Loucy (cell line): ENCODE data around the gene DEPDC5.

ENCODE experiments used
- H2AFZ ChIP-seq: fragments of 200-600 bp; sonication (generic); 2 replicates; pipeline ENCODE4 v1.6.0; 2016; ENCODE audit warnings: antibody characterized with exemption, mild to moderate bottlenecking, low read length, moderate library complexity
- H3F3A ChIP-seq: fragments of 200-600 bp; 2 replicates; pipeline ENCODE4 v1.6.0; 2016; ENCODE audit warnings: antibody characterized with exemption, low read depth, mild to moderate bottlenecking
- H3K27me3 ChIP-seq: fragments of 200-600 bp; sonication (generic); 2 replicates; pipeline ENCODE4 v1.6.1; 2014; ENCODE audit warnings: low read length, mild to moderate bottlenecking; ENCODE audit not compliant: insufficient read depth, poor library complexity, severe bottlenecking
- H3K36me3 ChIP-seq: fragments of 200-600 bp; sonication (generic); 2 replicates; pipeline ENCODE4 v1.6.1; 2016; ENCODE audit warnings: low read length; ENCODE audit not compliant: insufficient read depth
- H3K4me1 ChIP-seq: fragments of 200-600 bp; sonication (generic); 2 replicates; pipeline ENCODE4 v1.5.1; 2014; ENCODE audit warnings: low read length, mild to moderate bottlenecking; ENCODE audit not compliant: insufficient read depth, poor library complexity, severe bottlenecking
- H3K4me2 ChIP-seq: fragments of 200-600 bp; sonication (generic); 2 replicates; pipeline ENCODE4 v1.6.0; 2014; ENCODE audit warnings: antibody characterized with exemption, low read length, low read depth, mild to moderate bottlenecking; ENCODE audit not compliant: poor library complexity, severe bottlenecking
- H3K4me3 ChIP-seq: fragments of 200-600 bp; sonication (generic); 2 replicates; pipeline ENCODE4 v1.5.1; 2014; ENCODE audit warnings: low read length, mild to moderate bottlenecking, mixed read lengths; ENCODE audit not compliant: poor library complexity, severe bottlenecking
- H3K79me2 ChIP-seq: fragments of 200-600 bp; sonication (generic); 2 replicates; pipeline ENCODE4 v1.6.1; 2014; ENCODE audit warnings: low read length; ENCODE audit not compliant: insufficient read depth
- H3K9ac ChIP-seq: fragments of 200-600 bp; sonication (generic); 2 replicates; pipeline ENCODE4 v1.6.0; 2014; ENCODE audit warnings: mild to moderate bottlenecking, low read depth, low read length, moderate library complexity; ENCODE audit not compliant: poor library complexity, severe bottlenecking
- H3K9me2 ChIP-seq: fragments of 200-600 bp; sonication (generic); replicated peaks from 2 replicates; pipeline ENCODE4 v1.6.1; 2016; ENCODE audit warnings: low read depth, low read length, mixed read lengths
- H3K9me3 ChIP-seq: fragments of 200-600 bp; sonication (generic); 2 replicates; pipeline ENCODE4 v1.6.1; 2014; ENCODE audit warnings: mild to moderate bottlenecking, antibody characterized with exemption, low read length, low read depth; ENCODE audit not compliant: insufficient read depth
- H4K20me1 ChIP-seq: fragments of 200-600 bp; sonication (generic); 2 replicates; pipeline ENCODE4 v1.6.0; 2014; ENCODE audit warnings: antibody characterized with exemption, low read length, mild to moderate bottlenecking; ENCODE audit not compliant: insufficient read depth, poor library complexity, severe bottlenecking
- CTCF ChIP-seq: fragments of 200-600 bp; sonication (generic); conservative IDR thresholded peaks from 2 replicates; pipeline ENCODE4 v1.5.1; 2014; ENCODE audit warnings: mild to moderate bottlenecking, antibody characterized with exemption, low read length
- EZH2phosphoT487 ChIP-seq: fragments of 200-600 bp; IDR thresholded peaks from 2 replicates; pipeline ENCODE4 v1.6.1; 2018; ENCODE audit warnings: antibody characterized with exemption, mild to moderate bottlenecking, moderate library complexity, borderline replicate concordance

The DEPDC5 gene

GRCh38 chr22:31726692-31727091 is 27.1 kb upstream of the DEPDC5 start:
- Histone ChIP-seq H3K36me3 (peaks cover 19% of the 10 kb centered on the region; the same call in 1 of the 2 replicates), H3K4me1 (no peaks in the 10 kb centered on the region), H4K20me1 (no peaks in the 10 kb centered on the region), H3K4me2 (no peak overlapping the region), H3K9ac (no peak overlapping the region), H3F3A (no peaks in the 10 kb centered on the region), H3K9me3 (no peaks in the 10 kb centered on the region), H3K9me2 (no peaks in the 10 kb centered on the region), H2AFZ (no peak overlapping the region), H3K79me2 (peaks cover 9% of the 10 kb centered on the region; the same call in 1 of the 2 replicates), H3K27me3 (no peaks in the 10 kb centered on the region), H3K4me3 (no peak overlapping the region)
- TF ChIP-seq CTCF (no peak), EZH2phosphoT487 (no peak)

- H3K79me2 ChIP-seq: peaks cover 9% of the 10 kb centered on the region; the same call in 1 of the 2 replicates
Measured at GRCh38 chr22:31728857-31729256, 25.0 kb upstream of the DEPDC5 start.

GRCh38 chr22:31730344-31730711 is 23.5 kb upstream of the DEPDC5 start:
- no peak overlapping the region for H3K4me3 ChIP-seq
- H4K20me1 ChIP-seq: no peaks in the 10 kb centered on the region
- H3K4me1 ChIP-seq: no peaks in the 10 kb centered on the region

More at GRCh38 chr22:31728857-31729256, 25.0 kb upstream of the DEPDC5 start:
- Histone ChIP-seq H2AFZ (no peak overlapping the region), H3K27me3 (no peaks in the 10 kb centered on the region), H3K9me2 (no peaks in the 10 kb centered on the region), H3K4me1 (no peaks in the 10 kb centered on the region), H3K4me3 (no peak overlapping the region), H3K9ac (no peak overlapping the region), H4K20me1 (no peaks in the 10 kb centered on the region), H3K9me3 (no peaks in the 10 kb centered on the region), H3F3A (no peaks in the 10 kb centered on the region), H3K36me3 (peaks cover 12% of the 10 kb centered on the region; the same call in 1 of the 2 replicates), H3K4me2 (no peak overlapping the region)
- TF ChIP-seq CTCF (no peak), EZH2phosphoT487 (no peak)

More at GRCh38 chr22:31730344-31730711, 23.5 kb upstream of the DEPDC5 start:
- Histone ChIP-seq H3K27me3 (no peaks in the 10 kb centered on the region), H3F3A (no peaks in the 10 kb centered on the region), H3K4me2 (no peak overlapping the region), H3K9me3 (no peaks in the 10 kb centered on the region), H3K36me3 (peaks cover under 1% of the 10 kb centered on the region; the same call in 1 of the 2 replicates), H3K79me2 (peaks cover 16% of the 10 kb centered on the region; the same call in 1 of the 2 replicates), H2AFZ (no peak overlapping the region), H3K9me2 (no peaks in the 10 kb centered on the region), H3K9ac (no peak overlapping the region)
- TF ChIP-seq EZH2phosphoT487 (no peak), CTCF (peak; percentile 47)
